ENCODE results near the gene IL17D. TPM values are rescaled to one million over a fixed set of nuclear protein-coding genes. Genes with fewer than 3 reads are reported as not detected.

The IL17D gene
- total and polyA plus RNA-seq, 7 donors, result 1.0 to 78.9 (median 7.7) TPM

DNA sequence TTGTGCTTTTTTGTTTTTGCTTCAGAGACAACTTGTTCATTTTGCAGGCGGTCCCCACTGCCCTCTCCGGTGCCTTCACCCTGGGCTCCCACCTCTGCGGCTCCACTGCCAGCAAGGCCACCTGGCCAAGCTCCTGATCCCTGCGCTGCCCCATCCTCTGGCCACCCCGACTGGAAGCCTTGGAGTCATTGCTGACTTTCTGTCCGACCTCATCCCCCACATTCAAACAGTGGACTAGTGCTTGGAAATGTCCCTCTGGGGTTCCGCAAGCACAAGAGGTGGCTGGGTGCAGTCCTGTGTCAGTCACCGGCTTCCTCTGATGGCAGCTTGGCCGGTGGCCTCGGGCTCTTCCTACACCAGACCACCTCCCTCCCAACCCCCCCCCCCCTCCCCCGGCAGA lies 17.0 kb downstream of the IL17D start:
- peak overlapping the region; percentile 79 for H3K27ac ChIP-seq
- peaks cover 0 to 8% (median 0%) of the 10 kb centered on the region in 3 donors for H3K27me3 ChIP-seq (ENCODE audit: insufficient read depth in 3 of 3, low read length in 2 of 3)
- H3K36me3 ChIP-seq (ENCODE audit: insufficient read depth in 1 of 2, low read depth in 1 of 2), result no peaks in the 10 kb centered on the region
- H3K4me3 ChIP-seq, result peak overlapping the region; percentile 67
- 55 to 66% (median 59%) methylated on average over 10 to 11 of the region's 11 CpGs for WGBS, 3 donors
- intact Hi-C loops (cut with DNase I), result loop anchor here in 1 of 2 donors (5.0 kb wide), 1 partner anchor 52 kb away; the partner anchor contains the start of gene EEF1AKMT1
- no peaks in the 10 kb centered on the region for H3K9me3 ChIP-seq
- peaks cover 8% of the 10 kb centered on the region for H3K4me1 ChIP-seq
- TF ChIP-seq, protein P1, sequence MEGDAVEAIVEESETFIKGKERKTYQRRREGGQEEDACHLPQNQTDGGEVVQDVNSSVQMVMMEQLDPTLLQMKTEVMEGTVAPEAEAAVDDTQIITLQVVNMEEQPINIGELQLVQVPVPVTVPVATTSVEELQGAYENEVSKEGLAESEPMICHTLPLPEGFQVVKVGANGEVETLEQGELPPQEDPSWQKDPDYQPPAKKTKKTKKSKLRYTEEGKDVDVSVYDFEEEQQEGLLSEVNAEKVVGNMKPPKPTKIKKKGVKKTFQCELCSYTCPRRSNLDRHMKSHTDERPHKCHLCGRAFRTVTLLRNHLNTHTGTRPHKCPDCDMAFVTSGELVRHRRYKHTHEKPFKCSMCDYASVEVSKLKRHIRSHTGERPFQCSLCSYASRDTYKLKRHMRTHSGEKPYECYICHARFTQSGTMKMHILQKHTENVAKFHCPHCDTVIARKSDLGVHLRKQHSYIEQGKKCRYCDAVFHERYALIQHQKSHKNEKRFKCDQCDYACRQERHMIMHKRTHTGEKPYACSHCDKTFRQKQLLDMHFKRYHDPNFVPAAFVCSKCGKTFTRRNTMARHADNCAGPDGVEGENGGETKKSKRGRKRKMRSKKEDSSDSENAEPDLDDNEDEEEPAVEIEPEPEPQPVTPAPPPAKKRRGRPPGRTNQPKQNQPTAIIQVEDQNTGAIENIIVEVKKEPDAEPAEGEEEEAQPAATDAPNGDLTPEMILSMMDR (IDR thresholded peaks at IDR 0.05), result no peak
- ATAC-seq (no peak), DNase-seq (no peak)

DNA sequence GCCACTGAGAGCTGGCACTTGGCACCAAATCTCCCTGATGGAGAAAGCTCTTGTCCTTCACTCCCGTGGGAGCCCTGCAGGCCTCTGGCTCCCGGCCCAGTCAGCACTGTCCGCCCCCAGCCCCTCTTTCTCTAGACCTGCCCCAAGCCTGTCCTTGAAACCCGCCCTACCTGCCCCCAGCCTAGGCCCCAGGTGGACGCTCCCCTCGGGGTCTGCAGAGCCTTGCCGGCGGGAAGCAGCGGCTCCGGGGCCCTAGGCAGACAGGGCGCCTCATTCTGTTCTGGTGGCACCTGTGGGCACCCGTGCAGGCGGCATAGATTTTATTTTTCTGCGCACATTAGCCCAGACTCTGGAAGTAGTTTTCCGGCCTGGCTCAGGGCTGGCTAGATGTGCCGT lies 17.6 kb downstream of the IL17D start:
- DNase-seq (no peak), ATAC-seq (no peak)
- 61 to 74% (median 67%) methylated on average over 16 of the region's 16 CpGs for WGBS, 3 donors
- no peaks in the 10 kb centered on the region for H3K9me3 ChIP-seq
- TF ChIP-seq, protein P1 (IDR thresholded peaks at IDR 0.05), result no peak
- H3K4me1 ChIP-seq, result peaks cover 8% of the 10 kb centered on the region
- intact Hi-C loops (cut with DNase I), result loop anchor here in 1 of 2 donors (5.0 kb wide), 1 partner anchor 51 kb away; the partner anchor contains the start of gene EEF1AKMT1
- peaks cover 0 to 8% (median 0%) of the 10 kb centered on the region in 3 donors for H3K27me3 ChIP-seq (ENCODE audit: insufficient read depth in 3 of 3, low read length in 2 of 3)
- H3K27ac ChIP-seq, result peak overlapping the region; percentile 79
- H3K36me3 ChIP-seq (ENCODE audit: insufficient read depth in 1 of 2, low read depth in 1 of 2), result no peaks in the 10 kb centered on the region
- peak overlapping the region; percentile 67 for H3K4me3 ChIP-seq

DNA sequence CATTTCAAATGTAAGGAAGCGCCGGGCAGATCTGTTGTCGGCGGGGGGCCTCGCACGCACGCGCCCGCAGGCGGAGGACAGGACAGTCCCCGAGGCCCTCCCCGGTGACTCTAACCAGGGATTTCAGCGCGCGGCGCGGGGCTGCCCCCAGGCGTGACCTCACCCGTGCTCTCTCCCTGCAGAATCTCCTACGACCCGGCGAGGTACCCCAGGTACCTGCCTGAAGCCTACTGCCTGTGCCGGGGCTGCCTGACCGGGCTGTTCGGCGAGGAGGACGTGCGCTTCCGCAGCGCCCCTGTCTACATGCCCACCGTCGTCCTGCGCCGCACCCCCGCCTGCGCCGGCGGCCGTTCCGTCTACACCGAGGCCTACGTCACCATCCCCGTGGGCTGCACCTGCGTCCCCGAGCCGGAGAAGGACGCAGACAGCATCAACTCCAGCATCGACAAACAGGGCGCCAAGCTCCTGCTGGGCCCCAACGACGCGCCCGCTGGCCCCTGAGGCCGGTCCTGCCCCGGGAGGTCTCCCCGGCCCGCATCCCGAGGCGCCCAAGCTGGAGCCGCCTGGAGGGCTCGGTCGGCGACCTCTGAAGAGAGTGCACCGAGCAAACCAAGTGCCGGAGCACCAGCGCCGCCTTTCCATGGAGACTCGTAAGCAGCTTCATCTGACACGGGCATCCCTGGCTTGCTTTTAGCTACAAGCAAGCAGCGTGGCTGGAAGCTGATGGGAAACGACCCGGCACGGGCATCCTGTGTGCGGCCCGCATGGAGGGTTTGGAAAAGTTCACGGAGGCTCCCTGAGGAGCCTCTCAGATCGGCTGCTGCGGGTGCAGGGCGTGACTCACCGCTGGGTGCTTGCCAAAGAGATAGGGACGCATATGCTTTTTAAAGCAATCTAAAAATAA lies 18.2 kb downstream of the IL17D start:
- intact Hi-C loops (cut with DNase I), result loop anchor here in 1 of 2 donors (5.0 kb wide), 1 partner anchor 51 kb away; the partner anchor contains the start of gene EEF1AKMT1

DNA sequence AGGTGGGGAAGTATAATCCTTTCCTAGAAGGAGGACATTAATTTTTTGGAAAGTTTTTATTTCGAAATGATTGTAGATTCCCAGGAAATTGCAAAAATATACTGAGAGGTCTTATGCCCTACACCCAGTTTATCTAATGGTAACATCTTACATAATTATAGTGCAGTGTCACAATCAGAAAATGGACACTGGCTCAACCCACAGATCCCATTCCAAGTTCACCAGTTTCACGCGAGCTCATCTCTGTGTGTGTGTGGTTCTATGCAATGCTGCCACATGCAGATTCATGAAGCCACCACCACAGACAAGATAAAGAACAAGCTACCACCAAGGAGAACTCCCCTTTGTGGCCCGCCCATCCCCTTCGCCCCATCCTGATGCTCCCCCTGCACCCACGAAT lies 24.4 kb downstream of the IL17D start:
- H3K4me3 ChIP-seq, result no peak overlapping the region
- peaks cover 4% of the 10 kb centered on the region for H3K4me1 ChIP-seq
- intact Hi-C loops (cut with DNase I), result no loop called here
- WGBS, 3 donors, result 84 to 92% (median 89%) methylated on average over 6 of the region's 6 CpGs
- ATAC-seq (peak in 2 of 4 donors; percentile 4 to 23), DNase-seq (no peak)
- H3K27ac ChIP-seq, result peak overlapping the region; percentile 56
- no peaks in the 10 kb centered on the region for H3K9me3 ChIP-seq
- H3K27me3 ChIP-seq (ENCODE audit: insufficient read depth in 3 of 3, low read length in 2 of 3), result no peaks in the 10 kb centered on the region
- TF ChIP-seq, protein P1 (IDR thresholded peaks at IDR 0.05), result no peak
- H3K36me3 ChIP-seq (ENCODE audit: insufficient read depth in 1 of 2, low read depth in 1 of 2), result peaks cover 0 to 12% of the 10 kb centered on the region in 2 donors

More for the DNA sequence above, 18.2 kb downstream of the IL17D start:
- TF ChIP-seq, protein P1 (IDR thresholded peaks at IDR 0.05), result no peak
- peaks cover 0 to 8% (median 0%) of the 10 kb centered on the region in 3 donors for H3K27me3 ChIP-seq (ENCODE audit: insufficient read depth in 3 of 3, low read length in 2 of 3)
- ATAC-seq (peak in 3 of 4 donors; percentile 12 to 39 (median 34)), DNase-seq (peak; percentile 60 to 82)
- peak overlapping the region; percentile 67 for H3K4me3 ChIP-seq
- peak overlapping the region; percentile 79 for H3K27ac ChIP-seq
- no peaks in the 10 kb centered on the region for H3K36me3 ChIP-seq (ENCODE audit: insufficient read depth in 1 of 2, low read depth in 1 of 2)
- WGBS, 3 donors, result 14 to 17% (median 16%) methylated on average over 74 to 81 of the region's 81 CpGs
- H3K9me3 ChIP-seq, result no peaks in the 10 kb centered on the region
- H3K4me1 ChIP-seq, result peaks cover 8% of the 10 kb centered on the region
